ENCODE data around the gene PPARA. TPM values are rescaled to one million over a fixed set of nuclear protein-coding genes. Genes with fewer than 3 reads are reported as not detected.

The PPARA gene
- total and polyA plus RNA-seq, 2 experiments from 2014 or later, result 4.7 to 12.6 TPM

DNA sequence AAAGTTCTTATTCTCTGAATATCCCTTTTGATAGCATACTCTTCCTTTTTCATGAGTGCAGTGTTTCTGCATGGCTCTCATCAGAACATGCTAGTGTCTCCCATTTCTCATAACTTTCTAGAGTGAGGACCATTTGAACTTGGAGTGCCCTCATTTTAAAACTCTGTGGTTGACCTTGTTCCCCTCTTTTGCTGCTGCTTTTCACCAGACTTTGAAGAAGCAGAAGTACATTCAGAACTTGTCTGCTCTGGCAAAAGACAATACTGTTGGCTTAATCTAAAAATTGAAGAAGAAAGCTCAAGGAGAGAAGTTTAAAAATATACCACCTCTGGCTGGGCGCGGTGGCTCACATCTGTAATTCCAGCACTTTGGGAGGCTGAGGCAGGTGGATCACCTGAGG is 35.0 kb downstream of the PPARA start:
- ATAC-seq (no peak), DNase-seq (ENCODE audit: low spot score) (no peak)
- H3K4me3 Mint-ChIP-seq, result no peak overlapping the region
- H3K27me3 Mint-ChIP-seq (ENCODE audit: insufficient read depth, low read depth, poor library complexity), result peaks cover 2% of the 10 kb centered on the region
- H3K4me1 Mint-ChIP-seq, result no peaks in the 10 kb centered on the region
- Histone ChIP-seq H4K20me1 (replicated peaks; ENCODE audit: insufficient read depth) (no peaks in the 10 kb centered on the region), H3K4me2 (no peak overlapping the region), H2AFZ (no peak overlapping the region), H3K27ac (ENCODE audit: low read depth) (no peak overlapping the region), H3K79me2 (replicated peaks; ENCODE audit: insufficient read depth) (no peaks in the 10 kb centered on the region), H3F3A (replicated peaks; ENCODE audit: low read depth) (no peaks in the 10 kb centered on the region), H3K4me3 (no peak overlapping the region), H3K9me2 (ENCODE audit: insufficient read depth) (no peaks in the 10 kb centered on the region), H3K4me1 (ENCODE audit: insufficient read depth) (no peaks in the 10 kb centered on the region), H3K36me3 (ENCODE audit: insufficient read depth) (no peaks in the 10 kb centered on the region), H3K27me3 (ENCODE audit: insufficient read depth) (no peaks in the 10 kb centered on the region)
- H3K27ac Mint-ChIP-seq, result no peak overlapping the region
- H3K36me3 Mint-ChIP-seq (ENCODE audit: low read depth), result peaks cover 26% of the 10 kb centered on the region
- peaks cover 31% of the 10 kb centered on the region for H3K9me3 Mint-ChIP-seq
- TF ChIP-seq CREB1 (CRISPR knock-in tag; IDR thresholded peaks at IDR 0.05; ENCODE audit: low read depth) (no peak), NANOG (IDR thresholded peaks at IDR 0.05; ENCODE audit: borderline replicate concordance) (no peak), ZNF331 (CRISPR knock-in tag; IDR thresholded peaks at IDR 0.05; ENCODE audit: low read depth) (no peak), EZH2 (IDR thresholded peaks at IDR 0.05; ENCODE audit: low read depth, unreplicated experiment) (no peak), JUNB (IDR thresholded peaks at IDR 0.05; ENCODE audit: unreplicated experiment) (no peak), ZNF114 (CRISPR knock-in tag; IDR thresholded peaks at IDR 0.05) (no peak), EZH2phosphoT487 (IDR thresholded peaks at IDR 0.05; ENCODE audit: unreplicated experiment) (no peak), STAT1 (IDR thresholded peaks at IDR 0.05; ENCODE audit: unreplicated experiment) (no peak), POLR2AphosphoS5 (IDR thresholded peaks at IDR 0.05; ENCODE audit: low read depth) (no peak)
- TF ChIP-seq, protein P1, sequence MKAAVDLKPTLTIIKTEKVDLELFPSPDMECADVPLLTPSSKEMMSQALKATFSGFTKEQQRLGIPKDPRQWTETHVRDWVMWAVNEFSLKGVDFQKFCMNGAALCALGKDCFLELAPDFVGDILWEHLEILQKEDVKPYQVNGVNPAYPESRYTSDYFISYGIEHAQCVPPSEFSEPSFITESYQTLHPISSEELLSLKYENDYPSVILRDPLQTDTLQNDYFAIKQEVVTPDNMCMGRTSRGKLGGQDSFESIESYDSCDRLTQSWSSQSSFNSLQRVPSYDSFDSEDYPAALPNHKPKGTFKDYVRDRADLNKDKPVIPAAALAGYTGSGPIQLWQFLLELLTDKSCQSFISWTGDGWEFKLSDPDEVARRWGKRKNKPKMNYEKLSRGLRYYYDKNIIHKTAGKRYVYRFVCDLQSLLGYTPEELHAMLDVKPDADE (IDR thresholded peaks at IDR 0.05), result no peak
- TF ChIP-seq, protein P2, sequence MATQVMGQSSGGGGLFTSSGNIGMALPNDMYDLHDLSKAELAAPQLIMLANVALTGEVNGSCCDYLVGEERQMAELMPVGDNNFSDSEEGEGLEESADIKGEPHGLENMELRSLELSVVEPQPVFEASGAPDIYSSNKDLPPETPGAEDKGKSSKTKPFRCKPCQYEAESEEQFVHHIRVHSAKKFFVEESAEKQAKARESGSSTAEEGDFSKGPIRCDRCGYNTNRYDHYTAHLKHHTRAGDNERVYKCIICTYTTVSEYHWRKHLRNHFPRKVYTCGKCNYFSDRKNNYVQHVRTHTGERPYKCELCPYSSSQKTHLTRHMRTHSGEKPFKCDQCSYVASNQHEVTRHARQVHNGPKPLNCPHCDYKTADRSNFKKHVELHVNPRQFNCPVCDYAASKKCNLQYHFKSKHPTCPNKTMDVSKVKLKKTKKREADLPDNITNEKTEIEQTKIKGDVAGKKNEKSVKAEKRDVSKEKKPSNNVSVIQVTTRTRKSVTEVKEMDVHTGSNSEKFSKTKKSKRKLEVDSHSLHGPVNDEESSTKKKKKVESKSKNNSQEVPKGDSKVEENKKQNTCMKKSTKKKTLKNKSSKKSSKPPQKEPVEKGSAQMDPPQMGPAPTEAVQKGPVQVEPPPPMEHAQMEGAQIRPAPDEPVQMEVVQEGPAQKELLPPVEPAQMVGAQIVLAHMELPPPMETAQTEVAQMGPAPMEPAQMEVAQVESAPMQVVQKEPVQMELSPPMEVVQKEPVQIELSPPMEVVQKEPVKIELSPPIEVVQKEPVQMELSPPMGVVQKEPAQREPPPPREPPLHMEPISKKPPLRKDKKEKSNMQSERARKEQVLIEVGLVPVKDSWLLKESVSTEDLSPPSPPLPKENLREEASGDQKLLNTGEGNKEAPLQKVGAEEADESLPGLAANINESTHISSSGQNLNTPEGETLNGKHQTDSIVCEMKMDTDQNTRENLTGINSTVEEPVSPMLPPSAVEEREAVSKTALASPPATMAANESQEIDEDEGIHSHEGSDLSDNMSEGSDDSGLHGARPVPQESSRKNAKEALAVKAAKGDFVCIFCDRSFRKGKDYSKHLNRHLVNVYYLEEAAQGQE (IDR thresholded peaks at IDR 0.05; ENCODE audit: unreplicated experiment), result no peak
- TF ChIP-seq, protein P3, sequence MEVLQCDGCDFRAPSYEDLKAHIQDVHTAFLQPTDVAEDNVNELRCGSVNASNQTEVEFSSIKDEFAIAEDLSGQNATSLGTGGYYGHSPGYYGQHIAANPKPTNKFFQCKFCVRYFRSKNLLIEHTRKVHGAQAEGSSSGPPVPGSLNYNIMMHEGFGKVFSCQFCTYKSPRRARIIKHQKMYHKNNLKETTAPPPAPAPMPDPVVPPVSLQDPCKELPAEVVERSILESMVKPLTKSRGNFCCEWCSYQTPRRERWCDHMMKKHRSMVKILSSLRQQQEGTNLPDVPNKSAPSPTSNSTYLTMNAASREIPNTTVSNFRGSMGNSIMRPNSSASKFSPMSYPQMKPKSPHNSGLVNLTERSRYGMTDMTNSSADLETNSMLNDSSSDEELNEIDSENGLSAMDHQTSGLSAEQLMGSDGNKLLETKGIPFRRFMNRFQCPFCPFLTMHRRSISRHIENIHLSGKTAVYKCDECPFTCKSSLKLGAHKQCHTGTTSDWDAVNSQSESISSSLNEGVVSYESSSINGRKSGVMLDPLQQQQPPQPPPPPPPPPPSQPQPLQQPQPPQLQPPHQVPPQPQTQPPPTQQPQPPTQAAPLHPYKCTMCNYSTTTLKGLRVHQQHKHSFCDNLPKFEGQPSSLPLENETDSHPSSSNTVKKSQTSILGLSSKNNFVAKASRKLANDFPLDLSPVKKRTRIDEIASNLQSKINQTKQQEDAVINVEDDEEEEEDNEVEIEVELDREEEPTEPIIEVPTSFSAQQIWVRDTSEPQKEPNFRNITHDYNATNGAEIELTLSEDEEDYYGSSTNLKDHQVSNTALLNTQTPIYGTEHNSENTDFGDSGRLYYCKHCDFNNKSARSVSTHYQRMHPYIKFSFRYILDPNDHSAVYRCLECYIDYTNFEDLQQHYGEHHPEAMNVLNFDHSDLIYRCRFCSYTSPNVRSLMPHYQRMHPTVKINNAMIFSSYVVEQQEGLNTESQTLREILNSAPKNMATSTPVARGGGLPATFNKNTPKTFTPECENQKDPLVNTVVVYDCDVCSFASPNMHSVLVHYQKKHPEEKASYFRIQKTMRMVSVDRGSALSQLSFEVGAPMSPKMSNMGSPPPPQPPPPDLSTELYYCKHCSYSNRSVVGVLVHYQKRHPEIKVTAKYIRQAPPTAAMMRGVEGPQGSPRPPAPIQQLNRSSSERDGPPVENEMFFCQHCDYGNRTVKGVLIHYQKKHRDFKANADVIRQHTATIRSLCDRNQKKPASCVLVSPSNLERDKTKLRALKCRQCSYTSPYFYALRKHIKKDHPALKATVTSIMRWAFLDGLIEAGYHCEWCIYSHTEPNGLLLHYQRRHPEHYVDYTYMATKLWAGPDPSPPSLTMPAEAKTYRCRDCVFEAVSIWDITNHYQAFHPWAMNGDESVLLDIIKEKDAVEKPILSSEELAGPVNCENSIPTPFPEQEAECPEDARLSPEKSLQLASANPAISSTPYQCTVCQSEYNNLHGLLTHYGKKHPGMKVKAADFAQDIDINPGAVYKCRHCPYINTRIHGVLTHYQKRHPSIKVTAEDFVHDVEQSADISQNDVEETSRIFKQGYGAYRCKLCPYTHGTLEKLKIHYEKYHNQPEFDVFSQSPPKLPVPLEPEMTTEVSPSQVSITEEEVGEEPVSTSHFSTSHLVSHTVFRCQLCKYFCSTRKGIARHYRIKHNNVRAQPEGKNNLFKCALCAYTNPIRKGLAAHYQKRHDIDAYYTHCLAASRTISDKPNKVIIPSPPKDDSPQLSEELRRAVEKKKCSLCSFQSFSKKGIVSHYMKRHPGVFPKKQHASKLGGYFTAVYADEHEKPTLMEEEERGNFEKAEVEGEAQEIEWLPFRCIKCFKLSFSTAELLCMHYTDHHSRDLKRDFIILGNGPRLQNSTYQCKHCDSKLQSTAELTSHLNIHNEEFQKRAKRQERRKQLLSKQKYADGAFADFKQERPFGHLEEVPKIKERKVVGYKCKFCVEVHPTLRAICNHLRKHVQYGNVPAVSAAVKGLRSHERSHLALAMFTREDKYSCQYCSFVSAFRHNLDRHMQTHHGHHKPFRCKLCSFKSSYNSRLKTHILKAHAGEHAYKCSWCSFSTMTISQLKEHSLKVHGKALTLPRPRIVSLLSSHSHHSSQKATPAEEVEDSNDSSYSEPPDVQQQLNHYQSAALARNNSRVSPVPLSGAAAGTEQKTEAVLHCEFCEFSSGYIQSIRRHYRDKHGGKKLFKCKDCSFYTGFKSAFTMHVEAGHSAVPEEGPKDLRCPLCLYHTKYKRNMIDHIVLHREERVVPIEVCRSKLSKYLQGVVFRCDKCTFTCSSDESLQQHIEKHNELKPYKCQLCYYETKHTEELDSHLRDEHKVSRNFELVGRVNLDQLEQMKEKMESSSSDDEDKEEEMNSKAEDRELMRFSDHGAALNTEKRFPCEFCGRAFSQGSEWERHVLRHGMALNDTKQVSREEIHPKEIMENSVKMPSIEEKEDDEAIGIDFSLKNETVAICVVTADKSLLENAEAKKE (CRISPR knock-in tag; IDR thresholded peaks at IDR 0.05), result no peak
- TF ChIP-seq, protein P4, sequence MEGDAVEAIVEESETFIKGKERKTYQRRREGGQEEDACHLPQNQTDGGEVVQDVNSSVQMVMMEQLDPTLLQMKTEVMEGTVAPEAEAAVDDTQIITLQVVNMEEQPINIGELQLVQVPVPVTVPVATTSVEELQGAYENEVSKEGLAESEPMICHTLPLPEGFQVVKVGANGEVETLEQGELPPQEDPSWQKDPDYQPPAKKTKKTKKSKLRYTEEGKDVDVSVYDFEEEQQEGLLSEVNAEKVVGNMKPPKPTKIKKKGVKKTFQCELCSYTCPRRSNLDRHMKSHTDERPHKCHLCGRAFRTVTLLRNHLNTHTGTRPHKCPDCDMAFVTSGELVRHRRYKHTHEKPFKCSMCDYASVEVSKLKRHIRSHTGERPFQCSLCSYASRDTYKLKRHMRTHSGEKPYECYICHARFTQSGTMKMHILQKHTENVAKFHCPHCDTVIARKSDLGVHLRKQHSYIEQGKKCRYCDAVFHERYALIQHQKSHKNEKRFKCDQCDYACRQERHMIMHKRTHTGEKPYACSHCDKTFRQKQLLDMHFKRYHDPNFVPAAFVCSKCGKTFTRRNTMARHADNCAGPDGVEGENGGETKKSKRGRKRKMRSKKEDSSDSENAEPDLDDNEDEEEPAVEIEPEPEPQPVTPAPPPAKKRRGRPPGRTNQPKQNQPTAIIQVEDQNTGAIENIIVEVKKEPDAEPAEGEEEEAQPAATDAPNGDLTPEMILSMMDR (conservative IDR thresholded peaks at IDR 0.05; ENCODE audit: low read depth in 2 of 2), result no peak

Measured in GM23338 (cell line).